ENCODE measurements around the gene ARHGAP9. TPM values are rescaled to one million over a fixed set of nuclear protein-coding genes. Genes with fewer than 3 reads are reported as not detected.

The ARHGAP9 gene
- total and polyA plus RNA-seq, 2 of the 8 experiments (the other 6 are each of a cell fraction or from before 2014, with no cell fraction given) = 3.2 to 6.0 TPM

DNA sequence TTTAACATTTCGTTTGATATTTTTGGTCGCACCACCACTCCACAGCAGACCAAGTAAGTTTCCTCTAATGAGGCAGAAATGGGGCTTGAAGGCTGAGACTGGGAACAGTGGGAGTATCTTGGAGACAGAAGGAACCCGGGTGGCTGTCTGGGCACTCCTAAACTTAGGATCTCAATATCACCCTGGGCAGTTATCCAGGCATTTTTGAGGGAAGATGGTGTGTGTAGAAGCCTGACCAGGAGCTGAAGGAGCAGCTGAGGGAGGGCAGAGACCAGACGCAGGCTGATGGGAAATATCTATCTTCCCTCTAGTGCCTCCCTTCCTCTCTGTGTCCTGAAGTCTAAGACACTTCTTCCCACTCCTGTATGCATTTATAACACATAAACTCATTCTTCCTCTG lies 18.9 kb upstream of the ARHGAP9 start:
- Histone ChIP-seq H3K79me1 (ENCODE audit: low read depth, low read length) (peaks cover 5% of the 10 kb centered on the region; the same call in 1 of the 2 replicates), H4K8ac (ENCODE audit: extremely low read depth, insufficient read depth, low read length) (no peak overlapping the region), H3K18ac (ENCODE audit: extremely low read depth, low read length) (no peak overlapping the region), H3K23ac (ENCODE audit: insufficient read length) (no peak overlapping the region), H3K4me1 (replicated peaks in 1 of 4; ENCODE audit: control insufficient read depth in 3 of 4, insufficient read depth in 4 of 4, low read length in 3 of 4) (no peaks in the 10 kb centered on the region), H4K5ac (ENCODE audit: insufficient read length, low read depth, low read length) (no peak overlapping the region), H4K20me1 (replicated peaks in 1 of 2; ENCODE audit: control insufficient read depth in 1 of 2, insufficient read depth in 2 of 2, low read length in 2 of 2) (peaks cover 0 to 2% of the 10 kb centered on the region in 2 experiments), H3K4ac (replicated peaks; ENCODE audit: insufficient read length, low read depth, low read length) (no peak overlapping the region), H3K56ac (replicated peaks; ENCODE audit: insufficient read length, low read depth, low read length) (no peak overlapping the region), H2AFZ (ENCODE audit: low read length) (no peak overlapping the region), H3K9me3 (ENCODE audit: insufficient read depth in 2 of 2, low read depth in 1 of 2, low read length in 1 of 2) (no peaks in the 10 kb centered on the region; a peak in 1 of 4 replicates), H3K4me2 (ENCODE audit: insufficient read depth in 1 of 2, low read depth in 2 of 2, low read length in 2 of 2) (no peak overlapping the region), H3K23me2 (ENCODE audit: low read depth, low read length) (no peaks in the 10 kb centered on the region), H2BK15ac (ENCODE audit: low read length) (no peak overlapping the region), H2AK5ac (ENCODE audit: low read depth, low read length) (no peak overlapping the region), H2BK20ac (ENCODE audit: low read length) (no peak overlapping the region), H4K91ac (replicated peaks; ENCODE audit: insufficient read length, low read length) (no peak overlapping the region), H3K9ac (replicated peaks in 1 of 4; ENCODE audit: extremely low read depth in 1 of 4, low read depth in 3 of 4, low read length in 3 of 4) (no peak overlapping the region), H3K4me3 (ENCODE audit: extremely low read depth in 1 of 4, insufficient read depth in 2 of 4, low read depth in 3 of 4, low read length in 4 of 4) (no peak overlapping the region), H3K36me3 (ENCODE audit: control insufficient read depth in 2 of 4, insufficient read depth in 4 of 4, low read length in 3 of 4) (peaks cover 29 to 86% (median 60%) of the 10 kb centered on the region in 4 experiments), H3K27ac (ENCODE audit: low read depth, low read length) (no peak overlapping the region), H3K14ac (ENCODE audit: insufficient read length) (no peak overlapping the region), H2BK12ac (ENCODE audit: low read depth, low read length) (no peak overlapping the region), H2BK120ac (replicated peaks; ENCODE audit: low read depth, low read length) (no peak overlapping the region), H2BK5ac (ENCODE audit: low read depth, low read length) (no peak overlapping the region; the same call in 1 of the 2 replicates), H3K27me3 (replicated peaks in 1 of 4; ENCODE audit: control insufficient read depth in 3 of 4, extremely low read depth in 1 of 4, insufficient read depth in 3 of 4, low read length in 3 of 4) (no peaks in the 10 kb centered on the region), H3K79me2 (ENCODE audit: control insufficient read depth in 1 of 2, insufficient read depth in 2 of 2, low read length in 2 of 2) (peaks cover 0 to 3% of the 10 kb centered on the region in 2 experiments; a peak in 1 of 4 replicates)
- DNase-seq (ENCODE audit: low read depth in 1 of 2, low spot score in 2 of 2) (no peak), FAIRE-seq (no peak)
- ChIA-PET CTCF (ENCODE audit: partially characterized antibody) (interaction anchor here (1.1 to 2.5 kb wide), 5 partner anchors 8 to 21 kb away, joined by 3 to 9 read pairs (median 5); partner anchors contain the start of gene MARS1), POLR2A (ENCODE audit: partially characterized antibody) (interaction anchor here (1.0 kb wide), 1 partner anchor 48 kb away, joined by 3 read pairs; no protein-coding TSS in a partner anchor)
- WGBS, 2 experiments (ENCODE audit: extremely low coverage in 1 of 2, insufficient coverage in 1 of 2, insufficient read length in 1 of 2, insufficient replicate concordance in 2 of 2, low coverage in 1 of 2, low lambda C conversion rate in 2 of 2, missing lambda C conversion rate in 1 of 2) = 91% methylated on average over 4 of the region's 4 CpGs; no CpG with 5 or more reads in 1 of the 2 experiments
- TF ChIP-seq RFX5 (IDR thresholded peaks at IDR 0.05; ENCODE audit: borderline replicate concordance, low read depth, low read length) (no peak), ZNF274 (IDR thresholded peaks at IDR 0.05; ENCODE audit: borderline replicate concordance, extremely low read depth, low read length) (no peak), CREB1 (IDR thresholded peaks at IDR 0.05) (no peak), FOSL1 (IDR thresholded peaks at IDR 0.05; ENCODE audit: insufficient read depth, low read depth, low read length) (no peak), CTBP2 (IDR thresholded peaks at IDR 0.05; ENCODE audit: borderline replicate concordance, insufficient read depth, insufficient read length, low read length) (no peak)
- TF ChIP-seq, protein P1, sequence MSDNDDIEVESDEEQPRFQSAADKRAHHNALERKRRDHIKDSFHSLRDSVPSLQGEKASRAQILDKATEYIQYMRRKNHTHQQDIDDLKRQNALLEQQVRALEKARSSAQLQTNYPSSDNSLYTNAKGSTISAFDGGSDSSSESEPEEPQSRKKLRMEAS (IDR thresholded peaks at IDR 0.05) = no peak

All from H1 (cell line).